ENCODE data around the gene RNF41. TPM values are rescaled to one million over a fixed set of nuclear protein-coding genes. Genes with fewer than 3 reads are reported as not detected.

RNF41 gene
- polyA plus RNA-seq, 1 of the 3 experiments (the other 2 are of a cell fraction), result 127 TPM

- TF ChIP-seq MEF2A (IDR thresholded peaks at IDR 0.05; ENCODE audit: borderline replicate concordance, low read depth), result no peak
Observed at GRCh38 chr12:56236985-56237384, 15.3 kb upstream of the RNF41 start.

GRCh38 chr12:56236091-56236490, 14.4 kb upstream of the RNF41 start:
- Histone ChIP-seq H2AFZ (ENCODE audit: low read depth) (no peak overlapping the region), H3K4me1 (ENCODE audit: control insufficient read depth in 1 of 2, insufficient read depth in 2 of 2, low read depth in 1 of 2, low read length in 1 of 2) (peaks cover 0 to 7% of the 10 kb centered on the region in 2 experiments; a peak in 1 of 4 replicates), H3K27ac (ENCODE audit: low read depth in 2 of 2, low read length in 1 of 2) (no peak overlapping the region), H4K20me1 (ENCODE audit: insufficient read depth) (0 out of 2 replicates have a peak, but pooled peaks cover 4% of the 10 kb centered on the region), H3F3A (replicated peaks; ENCODE audit: insufficient read depth) (peaks cover 14% of the 10 kb centered on the region), H3K4me3 (ENCODE audit: low read depth in 2 of 2, low read length in 1 of 2) (no peak overlapping the region), H3K36me3 (replicated peaks in 1 of 2; ENCODE audit: control insufficient read depth in 1 of 2, insufficient read depth in 2 of 2, low read length in 1 of 2) (peaks cover 2 to 44% of the 10 kb centered on the region in 2 experiments), H3K79me2 (ENCODE audit: insufficient read depth) (no peaks in the 10 kb centered on the region), H3K9me3 (no peaks in the 10 kb centered on the region), H3K9me2 (no peaks in the 10 kb centered on the region), H3K9ac (no peak overlapping the region), H3K27me3 (ENCODE audit: insufficient read depth) (no peaks in the 10 kb centered on the region), H3K4me2 (no peak overlapping the region)
- POLR2A ChIA-PET, result interaction anchor here (1.6 kb wide), 1 partner anchor 14 kb away, joined by 5 read pairs; the partner anchor contains the start of gene RNF41
- TF ChIP-seq USF2 (IDR thresholded peaks at IDR 0.05; ENCODE audit: borderline replicate concordance, low read depth, low read length), result no peak
- 100% methylated on average over 6 of the region's 6 CpGs for WGBS (ENCODE audit: low lambda C conversion rate)
- CTCF ChIA-PET, result interaction anchor here (1.9 to 4.9 kb wide), 4 partner anchors 10 to 46 kb away, joined by 4 to 31 read pairs (median 6); partner anchors contain the start of genes ANKRD52 and SMARCC2
- DNase-seq, result no peak

More at GRCh38 chr12:56236985-56237384, 15.3 kb upstream of the RNF41 start:
- Histone ChIP-seq H3K27me3 (ENCODE audit: insufficient read depth) (no peaks in the 10 kb centered on the region), H3K27ac (ENCODE audit: low read depth in 2 of 2, low read length in 1 of 2) (no peak overlapping the region), H3K9me2 (no peaks in the 10 kb centered on the region), H4K20me1 (ENCODE audit: insufficient read depth) (0 out of 2 replicates have a peak, but pooled peaks cover 4% of the 10 kb centered on the region), H3K4me2 (no peak overlapping the region), H3K4me3 (ENCODE audit: low read depth in 2 of 2, low read length in 1 of 2) (no peak overlapping the region), H3K79me2 (ENCODE audit: insufficient read depth) (peaks cover 3% of the 10 kb centered on the region; the same call in 1 of the 2 replicates), H3K9ac (no peak overlapping the region), H3K36me3 (replicated peaks in 1 of 2; ENCODE audit: control insufficient read depth in 1 of 2, insufficient read depth in 2 of 2, low read length in 1 of 2) (peaks cover 8 to 53% of the 10 kb centered on the region in 2 experiments), H3F3A (replicated peaks; ENCODE audit: insufficient read depth) (peaks cover 14% of the 10 kb centered on the region), H3K9me3 (no peaks in the 10 kb centered on the region), H2AFZ (ENCODE audit: low read depth) (no peak overlapping the region), H3K4me1 (ENCODE audit: control insufficient read depth in 1 of 2, insufficient read depth in 2 of 2, low read depth in 1 of 2, low read length in 1 of 2) (peaks cover 0 to 7% of the 10 kb centered on the region in 2 experiments; a peak in 1 of 4 replicates)
- 91% methylated on average over 1 of the region's 5 CpGs for WGBS (ENCODE audit: low lambda C conversion rate)
- ChIA-PET CTCF (interaction anchor here (1.9 to 4.9 kb wide), 4 partner anchors 10 to 47 kb away, joined by 4 to 31 read pairs (median 6); partner anchors contain the start of genes ANKRD52 and SMARCC2), POLR2A (interaction anchor here (0.6 to 1.6 kb wide), 3 partner anchors 11 to 49 kb away, joined by 3 to 5 read pairs (median 3); partner anchors contain the start of gene RNF41)
- DNase-seq, result no peak

GRCh38 chr12:56234746-56235436, 13.2 kb upstream of the RNF41 start:
- H3F3A ChIP-seq (replicated peaks; ENCODE audit: insufficient read depth), result peaks cover 14% of the 10 kb centered on the region
- H3K9ac ChIP-seq, result no peak overlapping the region
- H3K4me1 ChIP-seq (ENCODE audit: control insufficient read depth in 1 of 2, insufficient read depth in 2 of 2, low read depth in 1 of 2, low read length in 1 of 2), result peaks cover 0 to 7% of the 10 kb centered on the region in 2 experiments; a peak in 1 of 4 replicates
- H2AFZ ChIP-seq (ENCODE audit: low read depth), result no peak overlapping the region
- no peaks in the 10 kb centered on the region for H3K27me3 ChIP-seq (ENCODE audit: insufficient read depth)
- peak; percentile 69 for DNase-seq
- H3K4me2 ChIP-seq, result no peak overlapping the region
- no peaks in the 10 kb centered on the region for H3K79me2 ChIP-seq (ENCODE audit: insufficient read depth)
- WGBS (ENCODE audit: low lambda C conversion rate), result 57% methylated on average over 16 of the region's 16 CpGs
- 0 out of 2 replicates have a peak, but pooled peaks cover 4% of the 10 kb centered on the region for H4K20me1 ChIP-seq (ENCODE audit: insufficient read depth)
- CTCF ChIA-PET, result interaction anchor here (1.3 to 4.9 kb wide), 5 partner anchors 9 to 229 kb away, joined by 3 to 31 read pairs (median 5); partner anchors contain the start of genes ANKRD52 and SMARCC2
- no peak overlapping the region for H3K4me3 ChIP-seq (ENCODE audit: low read depth in 2 of 2, low read length in 1 of 2)
- peaks cover 0 to 32% of the 10 kb centered on the region in 2 experiments for H3K36me3 ChIP-seq (replicated peaks in 1 of 2; ENCODE audit: control insufficient read depth in 1 of 2, insufficient read depth in 2 of 2, low read length in 1 of 2)
- POLR2A ChIA-PET, result interaction anchor here (0.6 to 0.8 kb wide), 2 partner anchors 13 to 98 kb away, joined by 3 read pairs; no protein-coding TSS in a partner anchor
- H3K9me3 ChIP-seq, result no peaks in the 10 kb centered on the region
- TF ChIP-seq GATA2 (CRISPR knock-in tag; IDR thresholded peaks at IDR 0.05) (peak; percentile 55), USF2 (IDR thresholded peaks at IDR 0.05; ENCODE audit: borderline replicate concordance, low read depth, low read length) (no peak)
- no peak overlapping the region for H3K27ac ChIP-seq (ENCODE audit: low read depth in 2 of 2, low read length in 1 of 2)
- H3K9me2 ChIP-seq, result no peaks in the 10 kb centered on the region
